Liver (tissue), 9 donors: ENCODE data around the gene PSMG3. TPM values are rescaled to one million over a fixed set of nuclear protein-coding genes. Genes with fewer than 3 reads are reported as not detected.

Experiments
- DNase-seq: peaks from one replicate; pipeline ENCODE4 v3.0.0-alpha.2; 2017; ENCODE audit warnings: low spot score
- H3K27ac ChIP-seq, 2 donors: one replicate each; pipeline ENCODE4 v1.7.0; 2013; ENCODE audit warnings: inconsistent platforms in 2 of 2, low read length in 2 of 2, control low read depth in 1 of 2, low read depth in 1 of 2, mild to moderate bottlenecking in 1 of 2
- H3K27me3 ChIP-seq, 4 donors: one replicate each; pipeline versions ENCODE4 v1.6.1 to v1.7.0; 2013; ENCODE audit warnings: low read length in 3 of 4, inconsistent platforms in 1 of 4, mild to moderate bottlenecking in 1 of 4, moderate library complexity in 1 of 4; ENCODE audit not compliant: control insufficient read depth in 4 of 4, insufficient read depth in 4 of 4
- H3K36me3 ChIP-seq, 4 donors: one replicate each; pipeline versions ENCODE4 v1.6.1 to v1.7.0; 2013; ENCODE audit warnings: low read length in 3 of 4, mild to moderate bottlenecking in 3 of 4, low read depth in 1 of 4, moderate library complexity in 1 of 4; ENCODE audit not compliant: control insufficient read depth in 4 of 4, insufficient read depth in 3 of 4
- H3K4me1 ChIP-seq, 4 donors: one replicate each; pipeline versions ENCODE4 v1.6.1 to v1.7.0; 2013; ENCODE audit warnings: low read length in 3 of 4, mild to moderate bottlenecking in 3 of 4, moderate library complexity in 1 of 4; ENCODE audit not compliant: control insufficient read depth in 4 of 4, insufficient read depth in 4 of 4
- H3K4me3 ChIP-seq, 3 donors: one replicate each; pipeline versions ENCODE4 v1.6.1 to v1.7.0; 2013; ENCODE audit warnings: low read length in 3 of 3, control low read depth in 1 of 3, low read depth in 1 of 3, mild to moderate bottlenecking in 1 of 3
- H3K9ac ChIP-seq, 2 donors: one replicate each; pipeline ENCODE4 v1.7.0; 2013; ENCODE audit warnings: low read length in 2 of 2, mild to moderate bottlenecking in 2 of 2, moderate library complexity in 2 of 2, control low read depth in 1 of 2, low read depth in 1 of 2
- H3K9me3 ChIP-seq, 4 donors: one replicate each; pipeline versions ENCODE4 v1.6.1 to v1.7.0; 2013; ENCODE audit warnings: low read length in 3 of 4; ENCODE audit not compliant: control insufficient read depth in 4 of 4
- EGR1 ChIP-seq, 2 donors: IDR thresholded peaks; 2 replicates each; pipeline ENCODE4 v1.6.1; 2016 to 2018; ENCODE audit warnings: antibody characterized with exemption in 2 of 2, low read depth in 2 of 2
- FOXA1 ChIP-seq: IDR thresholded peaks from 2 replicates; pipeline ENCODE4 v1.6.1; 2016; ENCODE audit warnings: antibody characterized with exemption
- FOXA2 ChIP-seq: IDR thresholded peaks from 2 replicates; pipeline ENCODE4 v1.6.1; 2016; ENCODE audit warnings: antibody characterized with exemption
- GABPA ChIP-seq, 2 donors: IDR thresholded peaks in 1 of 2; conservative IDR thresholded peaks in 1 of 2; 2 replicates each; pipeline ENCODE4 v1.6.1; 2016; ENCODE audit warnings: antibody characterized with exemption in 2 of 2, mild to moderate bottlenecking in 1 of 2, moderate library complexity in 1 of 2
- HNF4A ChIP-seq, 2 donors: conservative IDR thresholded peaks; 2 replicates each; pipeline ENCODE4 v1.6.1; 2016; ENCODE audit warnings: antibody characterized with exemption in 2 of 2, mild to moderate bottlenecking in 2 of 2
- HNF4G ChIP-seq: IDR thresholded peaks from 2 replicates; pipeline ENCODE4 v1.6.1; 2016; ENCODE audit warnings: antibody characterized with exemption
- JUND ChIP-seq, 2 donors: IDR thresholded peaks; 2 replicates each; pipeline ENCODE4 v1.6.1; 2016; ENCODE audit warnings: antibody characterized with exemption in 2 of 2
- NR2F2 ChIP-seq: IDR thresholded peaks from 2 replicates; pipeline ENCODE4 v1.6.1; 2016; ENCODE audit warnings: antibody characterized with exemption
- RAD21 ChIP-seq, 2 donors: IDR thresholded peaks; 2 replicates each; pipeline ENCODE4 v1.6.1; 2016; ENCODE audit warnings: antibody characterized with exemption in 2 of 2, mild to moderate bottlenecking in 2 of 2
- REST ChIP-seq: IDR thresholded peaks from 2 replicates; pipeline ENCODE4 v1.6.1; 2016; ENCODE audit warnings: antibody characterized with exemption, mild to moderate bottlenecking
- RXRA ChIP-seq, 2 donors: IDR thresholded peaks; 2 replicates each; pipeline ENCODE4 v1.6.1; 2017 to 2018; ENCODE audit warnings: antibody characterized with exemption in 2 of 2, mild to moderate bottlenecking in 1 of 2
- SP1 ChIP-seq: IDR thresholded peaks from 2 replicates; pipeline ENCODE4 v1.6.1; 2018; ENCODE audit warnings: antibody characterized with exemption, mild to moderate bottlenecking
- TAF1 ChIP-seq: conservative IDR thresholded peaks from 2 replicates; pipeline ENCODE4 v1.6.1; 2016; ENCODE audit warnings: antibody characterized with exemption, mild to moderate bottlenecking
- YY1 ChIP-seq: IDR thresholded peaks from 2 replicates; pipeline ENCODE4 v1.6.1; 2016; ENCODE audit warnings: antibody characterized with exemption, mild to moderate bottlenecking
- ZBTB33 ChIP-seq: IDR thresholded peaks from 2 replicates; pipeline ENCODE4 v1.6.1; 2016; ENCODE audit warnings: antibody characterized with exemption
- WGBS: extraction: QIAGEN DNeasy Blood & Tissue Kit; methylation state at CpG from one replicate; pipeline ENCODE4 v1.1.7; 2013; 5-methylcytosine and 5-hydroxymethylcytosine counted together
- polyA plus RNA-seq, 2 donors: library from polyadenylated mRNA; stranded (reverse) in 1 of 2; unstranded in 1 of 2; fragments of 200-250 nt in 1 of 2; fragments of >200 nt in 1 of 2; fragmentation: Nextera tagmentation in 1 of 2; extraction: Ambion mirVana in 1 of 2; gene quantifications; one replicate each; pipeline versions ENCODE4 v1.2.1 to v1.2.3, GENCODE V29; 2013 to 2015
- total RNA-seq, 2 donors: library from RNA; depleted of rRNA; stranded (reverse); fragments of >200 nt; gene quantifications; one replicate each; pipeline ENCODE4 v1.2.3, GENCODE V29; 2014
- TF ChIP-seq, protein P1 (sequence below): IDR thresholded peaks from 2 replicates; pipeline ENCODE4 v1.6.1; 2016; ENCODE audit warnings: antibody characterized with exemption
- TF ChIP-seq, protein P2 (sequence below): fragments of 150-350 bp; IDR thresholded peaks from 2 replicates; pipeline ENCODE4 v1.5.1; 2017; ENCODE audit warnings: improper control_type of control experiment, low read depth, low read length; ENCODE audit not compliant: missing input control
- TF ChIP-seq, protein P3 (sequence below): IDR thresholded peaks from 2 replicates; pipeline ENCODE4 v1.6.1; 2016; ENCODE audit warnings: antibody characterized with exemption
- donor health status: healthy.
- donor health status: healthy.
- donor health status: healthy.
- donor health status: healthy.
- donor health status: healthy.

The PSMG3 gene
- total RNA-seq (10 to 100 TPM; 10.1 to 10.3 TPM), polyA plus RNA-seq (10 to 100 TPM; 21.2 to 22.4 TPM)

GRCh38 chr7:1569833-1570632 lies at the start of gene PSMG3:
PSMG3 (minus strand) TSS chr7:1570032; CDS start chr7:1569339, 693 bp downstream.
- Histone ChIP-seq H3K27ac (peak within 1 kb of the TSS; percentile 87 to 90), H3K4me3 (peak within 1 kb of the TSS; percentile 75 to 94 (median 77)), H3K36me3 (peaks cover 0 to 14% (median 1%) of the 10 kb centered on the region in 4 donors), H3K4me1 (peaks cover 10 to 17% (median 15%) of the 10 kb centered on the region in 4 donors), H3K27me3 (no peaks in the 10 kb centered on the region), H3K9ac (peak within 1 kb of the TSS; percentile 86 to 95), H3K9me3 (no peaks in the 10 kb centered on the region)
- WGBS, result under 1% methylated on average over 95 of the region's 95 CpGs
- TF ChIP-seq FOXA1, result no peak
- no peak for TF ChIP-seq REST
- peak; percentile 45 for TF ChIP-seq YY1
- peak; percentile 19 for TF ChIP-seq SP1
- peak; percentile 81 to 94 for TF ChIP-seq GABPA (IDR thresholded peaks at IDR 0.05 in 1 of 2, conservative IDR thresholded peaks at IDR 0.05 in 1 of 2)
- no peak for TF ChIP-seq TAF1
- TF ChIP-seq RXRA (IDR thresholded peaks at IDR 0.05), result no peak
- peak in 1 of 2 donors; percentile 25 for TF ChIP-seq RAD21 (IDR thresholded peaks at IDR 0.05)
- peak; percentile 87 for DNase-seq

GRCh38 chr7:1618475-1618874 lies 48.6 kb upstream of the PSMG3 start:
- no peak overlapping the region for H3K27ac ChIP-seq
- H3K9ac ChIP-seq, result no peak overlapping the region
- H3K36me3 ChIP-seq, result no peaks in the 10 kb centered on the region
- H3K9me3 ChIP-seq, result no peaks in the 10 kb centered on the region
- no peaks in the 10 kb centered on the region for H3K27me3 ChIP-seq
- WGBS, result 84% methylated on average over 3 of the region's 3 CpGs
- DNase-seq, result no peak
- no peak for TF ChIP-seq FOXA2
- TF ChIP-seq REST, result no peak
- TF ChIP-seq, protein P1, sequence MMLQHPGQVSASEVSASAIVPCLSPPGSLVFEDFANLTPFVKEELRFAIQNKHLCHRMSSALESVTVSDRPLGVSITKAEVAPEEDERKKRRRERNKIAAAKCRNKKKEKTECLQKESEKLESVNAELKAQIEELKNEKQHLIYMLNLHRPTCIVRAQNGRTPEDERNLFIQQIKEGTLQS, result no peak
- TF ChIP-seq, protein P2, sequence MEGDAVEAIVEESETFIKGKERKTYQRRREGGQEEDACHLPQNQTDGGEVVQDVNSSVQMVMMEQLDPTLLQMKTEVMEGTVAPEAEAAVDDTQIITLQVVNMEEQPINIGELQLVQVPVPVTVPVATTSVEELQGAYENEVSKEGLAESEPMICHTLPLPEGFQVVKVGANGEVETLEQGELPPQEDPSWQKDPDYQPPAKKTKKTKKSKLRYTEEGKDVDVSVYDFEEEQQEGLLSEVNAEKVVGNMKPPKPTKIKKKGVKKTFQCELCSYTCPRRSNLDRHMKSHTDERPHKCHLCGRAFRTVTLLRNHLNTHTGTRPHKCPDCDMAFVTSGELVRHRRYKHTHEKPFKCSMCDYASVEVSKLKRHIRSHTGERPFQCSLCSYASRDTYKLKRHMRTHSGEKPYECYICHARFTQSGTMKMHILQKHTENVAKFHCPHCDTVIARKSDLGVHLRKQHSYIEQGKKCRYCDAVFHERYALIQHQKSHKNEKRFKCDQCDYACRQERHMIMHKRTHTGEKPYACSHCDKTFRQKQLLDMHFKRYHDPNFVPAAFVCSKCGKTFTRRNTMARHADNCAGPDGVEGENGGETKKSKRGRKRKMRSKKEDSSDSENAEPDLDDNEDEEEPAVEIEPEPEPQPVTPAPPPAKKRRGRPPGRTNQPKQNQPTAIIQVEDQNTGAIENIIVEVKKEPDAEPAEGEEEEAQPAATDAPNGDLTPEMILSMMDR, result no peak
- TF ChIP-seq YY1, result no peak
- TF ChIP-seq RXRA (IDR thresholded peaks at IDR 0.05), result no peak
- TF ChIP-seq HNF4G, result no peak
- no peak for TF ChIP-seq JUND (IDR thresholded peaks at IDR 0.05)
- no peak for TF ChIP-seq RAD21 (IDR thresholded peaks at IDR 0.05)
- TF ChIP-seq HNF4A (conservative IDR thresholded peaks at IDR 0.05), result no peak
- no peak for TF ChIP-seq ZBTB33
- no peak for TF ChIP-seq NR2F2
- no peak for TF ChIP-seq EGR1 (IDR thresholded peaks at IDR 0.05; ENCODE audit: low read depth in 2 of 2)
- TF ChIP-seq, protein P3, sequence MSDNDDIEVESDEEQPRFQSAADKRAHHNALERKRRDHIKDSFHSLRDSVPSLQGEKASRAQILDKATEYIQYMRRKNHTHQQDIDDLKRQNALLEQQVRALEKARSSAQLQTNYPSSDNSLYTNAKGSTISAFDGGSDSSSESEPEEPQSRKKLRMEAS, result no peak
- TF ChIP-seq SP1, result no peak
- no peak overlapping the region for H3K4me3 ChIP-seq
- no peaks in the 10 kb centered on the region for H3K4me1 ChIP-seq
